RWPE2 (cell line): ENCODE results near the gene CYP3A4.

Experiments used
- ATAC-seq: fragments of 200-7000 bp; cut with Tn5 transposase; 3 replicates; pipeline ENCODE4 v1.9.1; 2021; ENCODE audit warnings: low read depth
- DNase-seq: peaks from one replicate; pipeline ENCODE4 v3.0.0-alpha.2; 2020; ENCODE audit warnings: low spot score
- H3K27ac ChIP-seq: fragments of 450-650 bp; 2 replicates; pipeline ENCODE4 v1.5.1; 2017; ENCODE audit warnings: mild to moderate bottlenecking; ENCODE audit not compliant: poor library complexity, severe bottlenecking
- H3K27me3 ChIP-seq: fragments of 250-450 bp; sonication (Bioruptor Pico); 2 replicates; pipeline ENCODE4 v1.5.1; 2021; ENCODE audit warnings: mild to moderate bottlenecking, moderate library complexity; ENCODE audit not compliant: insufficient read depth, poor library complexity, severe bottlenecking
- H3K36me3 ChIP-seq: fragments of 250-450 bp; sonication (Bioruptor Pico); 2 replicates; pipeline ENCODE4 v1.5.1; 2020; ENCODE audit warnings: low read depth, mild to moderate bottlenecking, moderate library complexity
- H3K4me1 ChIP-seq: fragments of 250-450 bp; sonication (Bioruptor Pico); 2 replicates; pipeline ENCODE4 v1.5.1; 2021; ENCODE audit warnings: mild to moderate bottlenecking, moderate library complexity; ENCODE audit not compliant: insufficient read depth, poor library complexity, severe bottlenecking
- H3K4me3 ChIP-seq: fragments of 250-450 bp; sonication (Bioruptor Pico); 2 replicates; pipeline ENCODE4 v1.5.1; 2021; ENCODE audit warnings: mild to moderate bottlenecking, moderate library complexity; ENCODE audit not compliant: severe bottlenecking
- H3K9me3 ChIP-seq: fragments of 250-450 bp; sonication (Bioruptor Pico); 2 replicates; pipeline ENCODE4 v1.5.1; 2021; ENCODE audit warnings: mild to moderate bottlenecking, moderate library complexity; ENCODE audit not compliant: severe bottlenecking
- TF ChIP-seq, protein P1 (sequence below): fragments of 450-650 bp; IDR thresholded peaks from one replicate; pipeline ENCODE4 v1.5.1; 2017; ENCODE audit warnings: mild to moderate bottlenecking, moderate library complexity; ENCODE audit not compliant: poor library complexity, severe bottlenecking

The CYP3A4 gene

DNA sequence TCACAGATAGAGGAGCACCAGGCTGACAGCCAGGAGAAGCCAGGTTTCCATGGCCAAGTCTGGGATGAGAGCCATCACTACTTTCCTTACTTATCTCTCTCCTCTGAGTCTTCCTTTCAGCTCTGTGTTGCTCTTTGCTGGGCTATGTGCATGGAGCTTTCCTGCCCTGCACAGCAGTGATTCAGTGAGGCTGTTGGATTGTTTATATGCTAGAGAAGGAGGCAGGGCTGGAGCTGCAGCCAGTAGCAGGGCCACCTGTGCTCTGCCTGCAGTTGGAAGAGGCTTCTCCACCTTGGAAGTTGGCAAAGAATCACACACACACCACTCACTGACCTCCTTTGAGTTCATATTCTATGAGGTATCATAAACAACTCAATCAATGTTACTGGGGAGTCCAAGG lies at the start of gene CYP3A4:
TSS of gene CYP3A4 (minus strand) at position 178 of the 400 bp plus-strand sequence. CDS start at position 75, 103 bp downstream.
- no peak for ATAC-seq
- Histone ChIP-seq H3K27ac (no peak within 1 kb of the TSS), H3K27me3 (no peaks in the 10 kb centered on the region), H3K9me3 (no peaks in the 10 kb centered on the region), H3K4me1 (peaks cover 8% of the 10 kb centered on the region), H3K36me3 (no peaks in the 10 kb centered on the region), H3K4me3 (no peak within 1 kb of the TSS)
- TF ChIP-seq, protein P1, sequence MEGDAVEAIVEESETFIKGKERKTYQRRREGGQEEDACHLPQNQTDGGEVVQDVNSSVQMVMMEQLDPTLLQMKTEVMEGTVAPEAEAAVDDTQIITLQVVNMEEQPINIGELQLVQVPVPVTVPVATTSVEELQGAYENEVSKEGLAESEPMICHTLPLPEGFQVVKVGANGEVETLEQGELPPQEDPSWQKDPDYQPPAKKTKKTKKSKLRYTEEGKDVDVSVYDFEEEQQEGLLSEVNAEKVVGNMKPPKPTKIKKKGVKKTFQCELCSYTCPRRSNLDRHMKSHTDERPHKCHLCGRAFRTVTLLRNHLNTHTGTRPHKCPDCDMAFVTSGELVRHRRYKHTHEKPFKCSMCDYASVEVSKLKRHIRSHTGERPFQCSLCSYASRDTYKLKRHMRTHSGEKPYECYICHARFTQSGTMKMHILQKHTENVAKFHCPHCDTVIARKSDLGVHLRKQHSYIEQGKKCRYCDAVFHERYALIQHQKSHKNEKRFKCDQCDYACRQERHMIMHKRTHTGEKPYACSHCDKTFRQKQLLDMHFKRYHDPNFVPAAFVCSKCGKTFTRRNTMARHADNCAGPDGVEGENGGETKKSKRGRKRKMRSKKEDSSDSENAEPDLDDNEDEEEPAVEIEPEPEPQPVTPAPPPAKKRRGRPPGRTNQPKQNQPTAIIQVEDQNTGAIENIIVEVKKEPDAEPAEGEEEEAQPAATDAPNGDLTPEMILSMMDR = no peak
- DNase-seq = no peak

DNA sequence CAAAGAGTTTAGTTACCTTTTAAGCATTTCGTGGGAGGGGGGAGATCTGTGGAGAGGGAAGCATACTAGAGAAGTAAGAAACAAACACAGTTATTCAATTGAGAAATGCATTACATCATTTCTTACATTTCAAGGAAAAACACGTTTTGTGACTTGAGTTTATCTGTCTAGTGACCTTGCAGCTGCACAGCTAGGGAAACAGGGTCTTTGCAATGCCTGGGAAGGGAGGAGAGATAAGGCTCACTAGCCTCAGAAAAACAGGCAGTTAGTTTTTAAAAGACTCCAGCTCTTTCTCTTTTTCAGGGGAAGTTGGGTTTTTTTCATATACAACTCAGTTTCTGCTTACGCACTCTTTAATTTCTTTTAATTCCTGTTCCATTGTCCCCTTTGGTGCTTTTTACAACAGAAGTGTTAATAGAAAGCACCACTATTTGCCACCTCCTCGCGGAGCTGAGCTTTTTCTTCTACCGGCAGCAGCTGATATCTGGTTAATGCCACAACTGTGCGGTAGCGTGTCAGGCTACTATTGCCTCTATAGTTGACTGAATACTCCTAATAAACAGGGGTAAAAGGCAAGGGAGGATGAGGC lies 49.4 kb upstream of the CYP3A4 start:
- ATAC-seq (no peak), DNase-seq (no peak)
- Histone ChIP-seq H3K27me3 (no peaks in the 10 kb centered on the region), H3K36me3 (no peaks in the 10 kb centered on the region), H3K4me1 (no peaks in the 10 kb centered on the region), H3K4me3 (no peak overlapping the region), H3K9me3 (no peaks in the 10 kb centered on the region), H3K27ac (no peak overlapping the region)
- TF ChIP-seq, protein P1 = no peak

DNA sequence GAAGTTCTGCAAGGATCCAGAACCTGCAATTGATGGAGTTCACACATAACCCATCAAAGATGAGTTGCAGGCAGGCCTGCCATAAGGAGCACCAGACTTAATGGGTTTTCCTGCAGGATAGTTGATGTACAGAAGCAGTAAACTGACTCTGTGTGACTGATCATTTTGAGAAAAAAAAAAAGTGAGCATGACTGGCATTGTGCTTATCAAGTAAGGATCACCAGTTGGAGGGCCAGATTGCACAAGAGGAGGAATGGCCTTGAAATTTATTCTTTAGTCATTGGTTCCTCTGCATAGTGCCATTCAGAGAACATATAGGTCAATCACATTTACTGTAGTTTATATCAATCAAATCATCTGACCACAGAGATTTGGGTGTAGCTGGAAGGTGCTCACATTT lies 47.6 kb upstream of the CYP3A4 start:
- Histone ChIP-seq H3K27me3 (no peaks in the 10 kb centered on the region), H3K9me3 (no peaks in the 10 kb centered on the region), H3K27ac (no peak overlapping the region), H3K36me3 (no peaks in the 10 kb centered on the region), H3K4me3 (no peak overlapping the region), H3K4me1 (no peaks in the 10 kb centered on the region)
- no peak for DNase-seq
- TF ChIP-seq, protein P1 = no peak
- no peak for ATAC-seq

DNA sequence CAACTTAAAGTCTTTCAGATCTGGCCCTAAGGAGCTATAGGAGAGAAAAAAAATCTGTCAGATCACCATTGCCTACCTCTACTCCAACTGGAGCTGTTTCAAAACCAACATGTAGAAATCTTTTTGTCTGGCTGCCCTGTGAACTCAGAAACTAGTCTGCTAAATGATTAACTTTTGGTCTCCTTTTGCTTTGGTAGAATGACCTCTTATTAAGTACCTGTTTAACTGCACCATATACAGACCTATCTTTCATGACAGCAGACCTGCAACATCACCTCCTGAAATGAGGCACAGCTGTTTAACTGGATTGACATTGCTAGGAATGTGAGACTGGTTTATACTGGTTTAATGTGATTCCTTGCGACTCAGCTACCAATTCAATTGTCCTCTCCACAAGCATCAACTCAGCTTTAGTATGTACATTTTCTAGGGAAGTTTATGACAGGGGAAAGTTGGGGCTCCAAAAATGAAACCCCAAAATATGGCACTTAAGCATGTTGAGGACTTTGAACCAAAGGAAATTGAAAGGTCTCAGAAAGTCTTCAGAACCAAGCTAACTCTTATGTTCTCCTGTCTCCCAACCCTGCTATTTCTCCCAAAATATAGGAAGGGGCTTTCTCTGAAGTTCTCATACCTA lies 45.7 kb upstream of the CYP3A4 start:
- TF ChIP-seq, protein P1 = no peak
- no peak for ATAC-seq
- Histone ChIP-seq H3K27me3 (no peaks in the 10 kb centered on the region), H3K27ac (no peak overlapping the region), H3K4me3 (no peak overlapping the region), H3K4me1 (no peaks in the 10 kb centered on the region), H3K9me3 (no peaks in the 10 kb centered on the region), H3K36me3 (no peaks in the 10 kb centered on the region)
- DNase-seq = no peak

DNA sequence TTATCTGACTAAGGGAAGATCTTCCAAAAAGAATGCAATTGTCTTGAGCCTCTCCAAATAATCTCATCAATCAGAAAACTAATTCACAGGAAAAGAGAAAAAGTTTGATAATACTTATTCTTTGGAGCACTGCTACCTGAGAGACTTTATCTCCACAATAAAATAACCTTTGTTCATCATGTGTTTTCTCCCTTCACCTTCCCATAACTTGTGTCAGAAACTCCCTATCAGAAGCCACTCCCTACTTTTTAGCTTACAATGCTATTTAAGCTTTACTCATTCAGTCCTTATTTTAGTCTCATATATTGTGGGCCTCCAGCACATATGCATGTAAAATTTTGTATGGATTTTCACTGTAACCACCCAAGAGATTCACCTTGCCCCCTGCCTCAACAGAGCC lies 44.8 kb upstream of the CYP3A4 start:
- TF ChIP-seq, protein P1 = no peak
- no peak for DNase-seq
- Histone ChIP-seq H3K9me3 (no peaks in the 10 kb centered on the region), H3K27me3 (no peaks in the 10 kb centered on the region), H3K4me3 (no peak overlapping the region), H3K36me3 (no peaks in the 10 kb centered on the region), H3K4me1 (no peaks in the 10 kb centered on the region), H3K27ac (no peak overlapping the region)
- ATAC-seq = no peak
